Liver (tissue), 3 donors: ENCODE measurements around the gene OASL.

Experiments
- EGR1 ChIP-seq, 2 donors: IDR thresholded peaks; 2 replicates each; pipeline ENCODE4 v1.6.1; 2016 to 2018; ENCODE audit warnings: antibody characterized with exemption in 2 of 2, low read depth in 2 of 2
- GABPA ChIP-seq, 2 donors: IDR thresholded peaks in 1 of 2; conservative IDR thresholded peaks in 1 of 2; 2 replicates each; pipeline ENCODE4 v1.6.1; 2016; ENCODE audit warnings: antibody characterized with exemption in 2 of 2, mild to moderate bottlenecking in 1 of 2, moderate library complexity in 1 of 2
- JUND ChIP-seq, 2 donors: IDR thresholded peaks; 2 replicates each; pipeline ENCODE4 v1.6.1; 2016; ENCODE audit warnings: antibody characterized with exemption in 2 of 2
- RAD21 ChIP-seq, 2 donors: IDR thresholded peaks; 2 replicates each; pipeline ENCODE4 v1.6.1; 2016; ENCODE audit warnings: antibody characterized with exemption in 2 of 2, mild to moderate bottlenecking in 2 of 2
- RXRA ChIP-seq, 2 donors: IDR thresholded peaks; 2 replicates each; pipeline ENCODE4 v1.6.1; 2017 to 2018; ENCODE audit warnings: antibody characterized with exemption in 2 of 2, mild to moderate bottlenecking in 1 of 2
- SP1 ChIP-seq: IDR thresholded peaks from 2 replicates; pipeline ENCODE4 v1.6.1; 2018; ENCODE audit warnings: antibody characterized with exemption, mild to moderate bottlenecking
- YY1 ChIP-seq: IDR thresholded peaks from 2 replicates; pipeline ENCODE4 v1.6.1; 2016; ENCODE audit warnings: antibody characterized with exemption, mild to moderate bottlenecking
- TF ChIP-seq, protein P1 (sequence below): fragments of 150-350 bp; IDR thresholded peaks from 2 replicates; pipeline ENCODE4 v1.5.1; 2017; ENCODE audit warnings: improper control_type of control experiment, low read depth, low read length; ENCODE audit not compliant: missing input control
- TF ChIP-seq, protein P2 (sequence below): IDR thresholded peaks from 2 replicates; pipeline ENCODE4 v1.6.1; 2016; ENCODE audit warnings: antibody characterized with exemption, mild to moderate bottlenecking
- TF ChIP-seq, protein P3 (sequence below): IDR thresholded peaks from 2 replicates; pipeline ENCODE4 v1.6.1; 2016; ENCODE audit warnings: antibody characterized with exemption
- TF ChIP-seq, protein P4 (sequence below): IDR thresholded peaks from 2 replicates; pipeline ENCODE4 v1.6.1; 2016; ENCODE audit warnings: antibody characterized with exemption
- TF ChIP-seq, protein P5 (sequence below): IDR thresholded peaks from 2 replicates; pipeline ENCODE4 v1.6.1; 2016; ENCODE audit warnings: antibody characterized with exemption
- donor health status: healthy.
- donor health status: healthy.

DNA sequence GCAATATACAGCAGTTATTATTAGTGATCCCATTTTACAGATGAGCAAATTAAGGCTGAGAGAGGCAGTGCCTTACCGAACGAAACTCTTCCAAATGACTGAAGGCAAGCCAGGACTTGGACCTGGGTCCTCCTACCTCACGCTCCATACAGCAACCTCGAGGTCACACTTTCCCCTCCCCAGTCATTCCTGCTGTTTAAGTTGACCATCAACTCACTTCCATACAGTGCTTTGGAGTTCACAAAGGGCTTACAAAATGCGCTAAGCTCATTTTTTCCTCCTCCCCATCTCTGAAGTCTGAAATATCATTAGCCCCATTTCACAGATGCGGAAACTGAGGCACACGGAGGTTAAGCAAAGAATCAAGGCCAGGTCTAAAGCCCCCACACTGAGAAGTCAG lies 56.4 kb downstream of the OASL start:
- TF ChIP-seq, protein P1, sequence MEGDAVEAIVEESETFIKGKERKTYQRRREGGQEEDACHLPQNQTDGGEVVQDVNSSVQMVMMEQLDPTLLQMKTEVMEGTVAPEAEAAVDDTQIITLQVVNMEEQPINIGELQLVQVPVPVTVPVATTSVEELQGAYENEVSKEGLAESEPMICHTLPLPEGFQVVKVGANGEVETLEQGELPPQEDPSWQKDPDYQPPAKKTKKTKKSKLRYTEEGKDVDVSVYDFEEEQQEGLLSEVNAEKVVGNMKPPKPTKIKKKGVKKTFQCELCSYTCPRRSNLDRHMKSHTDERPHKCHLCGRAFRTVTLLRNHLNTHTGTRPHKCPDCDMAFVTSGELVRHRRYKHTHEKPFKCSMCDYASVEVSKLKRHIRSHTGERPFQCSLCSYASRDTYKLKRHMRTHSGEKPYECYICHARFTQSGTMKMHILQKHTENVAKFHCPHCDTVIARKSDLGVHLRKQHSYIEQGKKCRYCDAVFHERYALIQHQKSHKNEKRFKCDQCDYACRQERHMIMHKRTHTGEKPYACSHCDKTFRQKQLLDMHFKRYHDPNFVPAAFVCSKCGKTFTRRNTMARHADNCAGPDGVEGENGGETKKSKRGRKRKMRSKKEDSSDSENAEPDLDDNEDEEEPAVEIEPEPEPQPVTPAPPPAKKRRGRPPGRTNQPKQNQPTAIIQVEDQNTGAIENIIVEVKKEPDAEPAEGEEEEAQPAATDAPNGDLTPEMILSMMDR: no peak
- TF ChIP-seq RAD21 (IDR thresholded peaks at IDR 0.05) (no peak), JUND (IDR thresholded peaks at IDR 0.05) (no peak), GABPA (IDR thresholded peaks at IDR 0.05 in 1 of 2, conservative IDR thresholded peaks at IDR 0.05 in 1 of 2) (no peak), EGR1 (IDR thresholded peaks at IDR 0.05; ENCODE audit: low read depth in 2 of 2) (no peak), SP1 (no peak), YY1 (no peak), RXRA (IDR thresholded peaks at IDR 0.05) (no peak)
- TF ChIP-seq, protein P2, sequence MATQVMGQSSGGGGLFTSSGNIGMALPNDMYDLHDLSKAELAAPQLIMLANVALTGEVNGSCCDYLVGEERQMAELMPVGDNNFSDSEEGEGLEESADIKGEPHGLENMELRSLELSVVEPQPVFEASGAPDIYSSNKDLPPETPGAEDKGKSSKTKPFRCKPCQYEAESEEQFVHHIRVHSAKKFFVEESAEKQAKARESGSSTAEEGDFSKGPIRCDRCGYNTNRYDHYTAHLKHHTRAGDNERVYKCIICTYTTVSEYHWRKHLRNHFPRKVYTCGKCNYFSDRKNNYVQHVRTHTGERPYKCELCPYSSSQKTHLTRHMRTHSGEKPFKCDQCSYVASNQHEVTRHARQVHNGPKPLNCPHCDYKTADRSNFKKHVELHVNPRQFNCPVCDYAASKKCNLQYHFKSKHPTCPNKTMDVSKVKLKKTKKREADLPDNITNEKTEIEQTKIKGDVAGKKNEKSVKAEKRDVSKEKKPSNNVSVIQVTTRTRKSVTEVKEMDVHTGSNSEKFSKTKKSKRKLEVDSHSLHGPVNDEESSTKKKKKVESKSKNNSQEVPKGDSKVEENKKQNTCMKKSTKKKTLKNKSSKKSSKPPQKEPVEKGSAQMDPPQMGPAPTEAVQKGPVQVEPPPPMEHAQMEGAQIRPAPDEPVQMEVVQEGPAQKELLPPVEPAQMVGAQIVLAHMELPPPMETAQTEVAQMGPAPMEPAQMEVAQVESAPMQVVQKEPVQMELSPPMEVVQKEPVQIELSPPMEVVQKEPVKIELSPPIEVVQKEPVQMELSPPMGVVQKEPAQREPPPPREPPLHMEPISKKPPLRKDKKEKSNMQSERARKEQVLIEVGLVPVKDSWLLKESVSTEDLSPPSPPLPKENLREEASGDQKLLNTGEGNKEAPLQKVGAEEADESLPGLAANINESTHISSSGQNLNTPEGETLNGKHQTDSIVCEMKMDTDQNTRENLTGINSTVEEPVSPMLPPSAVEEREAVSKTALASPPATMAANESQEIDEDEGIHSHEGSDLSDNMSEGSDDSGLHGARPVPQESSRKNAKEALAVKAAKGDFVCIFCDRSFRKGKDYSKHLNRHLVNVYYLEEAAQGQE: no peak
- TF ChIP-seq, protein P3, sequence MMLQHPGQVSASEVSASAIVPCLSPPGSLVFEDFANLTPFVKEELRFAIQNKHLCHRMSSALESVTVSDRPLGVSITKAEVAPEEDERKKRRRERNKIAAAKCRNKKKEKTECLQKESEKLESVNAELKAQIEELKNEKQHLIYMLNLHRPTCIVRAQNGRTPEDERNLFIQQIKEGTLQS: no peak
- TF ChIP-seq, protein P4, sequence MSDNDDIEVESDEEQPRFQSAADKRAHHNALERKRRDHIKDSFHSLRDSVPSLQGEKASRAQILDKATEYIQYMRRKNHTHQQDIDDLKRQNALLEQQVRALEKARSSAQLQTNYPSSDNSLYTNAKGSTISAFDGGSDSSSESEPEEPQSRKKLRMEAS: no peak
- TF ChIP-seq, protein P5, sequence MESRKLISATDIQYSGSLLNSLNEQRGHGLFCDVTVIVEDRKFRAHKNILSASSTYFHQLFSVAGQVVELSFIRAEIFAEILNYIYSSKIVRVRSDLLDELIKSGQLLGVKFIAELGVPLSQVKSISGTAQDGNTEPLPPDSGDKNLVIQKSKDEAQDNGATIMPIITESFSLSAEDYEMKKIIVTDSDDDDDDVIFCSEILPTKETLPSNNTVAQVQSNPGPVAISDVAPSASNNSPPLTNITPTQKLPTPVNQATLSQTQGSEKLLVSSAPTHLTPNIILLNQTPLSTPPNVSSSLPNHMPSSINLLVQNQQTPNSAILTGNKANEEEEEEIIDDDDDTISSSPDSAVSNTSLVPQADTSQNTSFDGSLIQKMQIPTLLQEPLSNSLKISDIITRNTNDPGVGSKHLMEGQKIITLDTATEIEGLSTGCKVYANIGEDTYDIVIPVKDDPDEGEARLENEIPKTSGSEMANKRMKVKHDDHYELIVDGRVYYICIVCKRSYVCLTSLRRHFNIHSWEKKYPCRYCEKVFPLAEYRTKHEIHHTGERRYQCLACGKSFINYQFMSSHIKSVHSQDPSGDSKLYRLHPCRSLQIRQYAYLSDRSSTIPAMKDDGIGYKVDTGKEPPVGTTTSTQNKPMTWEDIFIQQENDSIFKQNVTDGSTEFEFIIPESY: no peak
